Renal cortex interstitium (tissue), 11 donors: ENCODE data around the gene BRIP1. TPM values are rescaled to one million over a fixed set of nuclear protein-coding genes. Genes with fewer than 3 reads are reported as not detected.
"Not testable (repeated sequence)": the region's sequence is repeated elsewhere in the genome, so short reads cannot be mapped to it uniquely, and the experiment has no call there.

Experiments used
- DNase-seq, 11 donors: peaks; one replicate each; pipeline ENCODE4 v3.0.0-alpha.2; 2013; ENCODE audit warnings: low read depth in 9 of 11, low spot score in 4 of 11; ENCODE audit errors: extremely low read depth in 1 of 11
- polyA plus RNA-seq, 3 donors: library from polyadenylated mRNA; unstranded; fragments of 120-200 nt; gene quantifications; one replicate each; pipeline ENCODE4 v1.2.1, GENCODE V29; 2013; ENCODE audit not compliant: insufficient read length in 3 of 3

Gene BRIP1
- polyA plus RNA-seq, 3 donors: 11.2 to 14.1 (median 12.4) TPM

- no peak for DNase-seq
These were observed 10.7 kb upstream of the BRIP1 start for GRCh38 chr17:61874075-61874474.

- no peak for DNase-seq
These were observed 8.8 kb upstream of the BRIP1 start for GRCh38 chr17:61872099-61872498.

- DNase-seq: no peak
These were observed 5.8 kb upstream of the BRIP1 start for GRCh38 chr17:61869138-61869537.

GRCh38 chr17:61868074-61868473 lies 4.7 kb upstream of the BRIP1 start:
- DNase-seq: no peak

- no peak for DNase-seq
These were observed 3.7 kb upstream of the BRIP1 start for GRCh38 chr17:61867033-61867432.

GRCh38 chr17:61863801-61864126 lies 436 bp upstream of the BRIP1 start:
- DNase-seq: peak in 1 of 11 donors; percentile 1

- no peak for DNase-seq
These were observed 1.2 kb downstream of the BRIP1 start for GRCh38 chr17:61862105-61862574.

GRCh38 chr17:61860397-61860796 lies 2.9 kb downstream of the BRIP1 start:
- DNase-seq: not testable (repeated sequence)

GRCh38 chr17:61856035-61856434 lies 7.3 kb downstream of the BRIP1 start:
- DNase-seq: no peak

- no peak for DNase-seq
These were observed 10.5 kb downstream of the BRIP1 start for GRCh38 chr17:61852857-61853256.

- DNase-seq: peak in 6 of 11 donors; percentile 22 to 60 (median 36)
These were observed 13.7 kb downstream of the BRIP1 start for GRCh38 chr17:61849674-61850073.

- DNase-seq: no peak
These were observed 14.4 kb downstream of the BRIP1 start for GRCh38 chr17:61848896-61849295.

- no peak for DNase-seq
These were observed 15.1 kb downstream of the BRIP1 start for GRCh38 chr17:61848247-61848646.

GRCh38 chr17:61847659-61848058 lies 15.7 kb downstream of the BRIP1 start:
- no peak for DNase-seq

- DNase-seq: no peak
These were observed 16.5 kb downstream of the BRIP1 start for GRCh38 chr17:61846761-61847375.

- no peak for DNase-seq
These were observed 17.2 kb downstream of the BRIP1 start for GRCh38 chr17:61846088-61846487.

GRCh38 chr17:61843435-61843834 lies 19.9 kb downstream of the BRIP1 start:
- DNase-seq: no peak

- DNase-seq: no peak
These were observed 20.4 kb downstream of the BRIP1 start for GRCh38 chr17:61842899-61843298.

GRCh38 chr17:61839300-61839786 lies 24.0 kb downstream of the BRIP1 start:
- no peak for DNase-seq

GRCh38 chr17:61837175-61838051 lies 25.9 kb downstream of the BRIP1 start:
- peak in 9 of 11 donors; percentile 27 to 69 (median 50) for DNase-seq
